ENCODE results near the gene ZNF212.

GRCh38 chr7:149214020-149214720 lies 25.3 kb upstream of the ZNF212 start:
- no peak for TF ChIP-seq CTCF (IDR thresholded peaks at IDR 0.05)
- TF ChIP-seq POLR2A (IDR thresholded peaks at IDR 0.05) = no peak
